GM23248 (cell line): ENCODE measurements around the gene UGT2B15.

Experiments used
- EZH2 ChIP-seq: fragments of 200-600 bp; sonication (generic); IDR thresholded peaks from 2 replicates; pipeline ENCODE4 v1.6.1; 2018; ENCODE audit warnings: antibody characterized with exemption, mild to moderate bottlenecking; ENCODE audit not compliant: insufficient read depth, poor library complexity, severe bottlenecking
- EZH2phosphoT487 ChIP-seq: fragments of 200-600 bp; sonication (generic); IDR thresholded peaks from 2 replicates; pipeline ENCODE4 v1.6.1; 2018; ENCODE audit warnings: antibody characterized with exemption, moderate library complexity, mild to moderate bottlenecking, low read depth; ENCODE audit not compliant: insufficient read depth

- TF ChIP-seq EZH2 (no peak), EZH2phosphoT487 (no peak)
Observed at GRCh38 chr4:68630371-68630770, 40.1 kb downstream of the UGT2B15 start.
